WTC11 (cell line): ENCODE data around the gene MAML2.

Source experiments
- CREB1 ChIP-seq: sonication (generic); formaldehyde crosslinking; IDR thresholded peaks from 2 replicates; pipeline ENCODE4 v1.8.0; 2023; ENCODE audit warnings: mild to moderate bottlenecking, missing genetic modification reagents
- CREM ChIP-seq: sonication (generic); formaldehyde crosslinking; IDR thresholded peaks from 2 replicates; pipeline ENCODE4 v1.8.1; 2022; ENCODE audit warnings: mild to moderate bottlenecking, missing genetic modification reagents, moderate library complexity
- NR3C1 ChIP-seq: sonication (generic); formaldehyde crosslinking; conservative IDR thresholded peaks from 2 replicates; pipeline ENCODE4 v1.8.1; 2023; ENCODE audit warnings: low read depth, mild to moderate bottlenecking, missing genetic modification reagents
- ZBTB21 ChIP-seq: sonication (generic); formaldehyde crosslinking; IDR thresholded peaks from 2 replicates; pipeline ENCODE4 v1.8.1; 2023; ENCODE audit warnings: mild to moderate bottlenecking, missing genetic modification reagents, borderline replicate concordance
- ZNF138 ChIP-seq: sonication (generic); formaldehyde crosslinking; conservative IDR thresholded peaks from 2 replicates; pipeline ENCODE4 v1.8.1; 2022; ENCODE audit warnings: mild to moderate bottlenecking, moderate library complexity, missing genetic modification reagents
- TF ChIP-seq, protein P1 (sequence below): fragments of 200-600 bp; IDR thresholded peaks from 2 replicates; pipeline ENCODE4 v1.8.0; 2022; ENCODE audit warnings: antibody characterized with exemption
- TF ChIP-seq, protein P2 (sequence below): sonication (generic); formaldehyde crosslinking; IDR thresholded peaks from 2 replicates; pipeline ENCODE4 v1.8.1; 2023; ENCODE audit warnings: mild to moderate bottlenecking, missing genetic modification reagents, moderate library complexity
- TF ChIP-seq, protein P3 (sequence below): sonication (generic); formaldehyde crosslinking; IDR thresholded peaks from 2 replicates; pipeline ENCODE4 v1.8.0; 2022; ENCODE audit warnings: mild to moderate bottlenecking, missing genetic modification reagents
- TF ChIP-seq, protein P4 (sequence below): sonication (generic); formaldehyde crosslinking; IDR thresholded peaks from 2 replicates; pipeline ENCODE4 v1.8.1; 2023; ENCODE audit warnings: mild to moderate bottlenecking, moderate library complexity, missing genetic modification reagents
- TF ChIP-seq, protein P5 (sequence below): sonication (generic); formaldehyde crosslinking; conservative IDR thresholded peaks from 2 replicates; pipeline ENCODE4 v1.8.1; 2022; ENCODE audit warnings: mild to moderate bottlenecking, missing genetic modification reagents
- TF ChIP-seq, protein P6 (sequence below): sonication (generic); formaldehyde crosslinking; IDR thresholded peaks from 2 replicates; pipeline ENCODE4 v1.8.1; 2023; ENCODE audit warnings: mild to moderate bottlenecking, missing genetic modification reagents, moderate library complexity
- TF ChIP-seq, protein P7 (sequence below): sonication (generic); formaldehyde crosslinking; IDR thresholded peaks from 2 replicates; pipeline ENCODE4 v1.8.1; 2022; ENCODE audit warnings: low read depth, mild to moderate bottlenecking, moderate library complexity, missing genetic modification reagents, borderline replicate concordance

DNA sequence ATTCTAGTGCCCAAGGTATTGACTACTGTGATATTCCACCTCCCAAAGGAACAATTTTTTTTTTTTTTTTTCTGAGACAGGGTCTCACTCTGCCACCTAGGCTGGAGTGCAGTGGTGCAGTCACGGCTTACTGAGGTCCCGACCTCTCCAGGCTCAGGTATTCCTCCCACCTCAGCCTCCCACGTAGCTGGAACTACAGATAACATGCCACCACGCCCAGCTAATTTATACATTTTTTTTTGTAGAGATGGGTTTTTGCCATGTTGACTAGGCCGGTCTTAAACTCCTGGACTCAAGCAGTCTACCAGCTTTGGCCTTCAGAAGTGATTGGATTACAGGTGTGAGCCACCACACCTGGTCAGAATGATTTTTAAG, 33.4 kb downstream of the MAML2 start:
- TF ChIP-seq, protein P1, sequence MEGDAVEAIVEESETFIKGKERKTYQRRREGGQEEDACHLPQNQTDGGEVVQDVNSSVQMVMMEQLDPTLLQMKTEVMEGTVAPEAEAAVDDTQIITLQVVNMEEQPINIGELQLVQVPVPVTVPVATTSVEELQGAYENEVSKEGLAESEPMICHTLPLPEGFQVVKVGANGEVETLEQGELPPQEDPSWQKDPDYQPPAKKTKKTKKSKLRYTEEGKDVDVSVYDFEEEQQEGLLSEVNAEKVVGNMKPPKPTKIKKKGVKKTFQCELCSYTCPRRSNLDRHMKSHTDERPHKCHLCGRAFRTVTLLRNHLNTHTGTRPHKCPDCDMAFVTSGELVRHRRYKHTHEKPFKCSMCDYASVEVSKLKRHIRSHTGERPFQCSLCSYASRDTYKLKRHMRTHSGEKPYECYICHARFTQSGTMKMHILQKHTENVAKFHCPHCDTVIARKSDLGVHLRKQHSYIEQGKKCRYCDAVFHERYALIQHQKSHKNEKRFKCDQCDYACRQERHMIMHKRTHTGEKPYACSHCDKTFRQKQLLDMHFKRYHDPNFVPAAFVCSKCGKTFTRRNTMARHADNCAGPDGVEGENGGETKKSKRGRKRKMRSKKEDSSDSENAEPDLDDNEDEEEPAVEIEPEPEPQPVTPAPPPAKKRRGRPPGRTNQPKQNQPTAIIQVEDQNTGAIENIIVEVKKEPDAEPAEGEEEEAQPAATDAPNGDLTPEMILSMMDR: no peak
- TF ChIP-seq NR3C1 (CRISPR knock-in tag) (no peak), ZNF138 (CRISPR knock-in tag) (no peak), CREB1 (no peak), CREM (CRISPR knock-in tag) (no peak), ZBTB21 (no peak)
- TF ChIP-seq, protein P2, sequence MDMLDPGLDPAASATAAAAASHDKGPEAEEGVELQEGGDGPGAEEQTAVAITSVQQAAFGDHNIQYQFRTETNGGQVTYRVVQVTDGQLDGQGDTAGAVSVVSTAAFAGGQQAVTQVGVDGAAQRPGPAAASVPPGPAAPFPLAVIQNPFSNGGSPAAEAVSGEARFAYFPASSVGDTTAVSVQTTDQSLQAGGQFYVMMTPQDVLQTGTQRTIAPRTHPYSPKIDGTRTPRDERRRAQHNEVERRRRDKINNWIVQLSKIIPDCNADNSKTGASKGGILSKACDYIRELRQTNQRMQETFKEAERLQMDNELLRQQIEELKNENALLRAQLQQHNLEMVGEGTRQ (CRISPR knock-in tag): no peak
- TF ChIP-seq, protein P3, sequence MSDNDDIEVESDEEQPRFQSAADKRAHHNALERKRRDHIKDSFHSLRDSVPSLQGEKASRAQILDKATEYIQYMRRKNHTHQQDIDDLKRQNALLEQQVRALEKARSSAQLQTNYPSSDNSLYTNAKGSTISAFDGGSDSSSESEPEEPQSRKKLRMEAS (CRISPR knock-in tag): no peak
- TF ChIP-seq, protein P4, sequence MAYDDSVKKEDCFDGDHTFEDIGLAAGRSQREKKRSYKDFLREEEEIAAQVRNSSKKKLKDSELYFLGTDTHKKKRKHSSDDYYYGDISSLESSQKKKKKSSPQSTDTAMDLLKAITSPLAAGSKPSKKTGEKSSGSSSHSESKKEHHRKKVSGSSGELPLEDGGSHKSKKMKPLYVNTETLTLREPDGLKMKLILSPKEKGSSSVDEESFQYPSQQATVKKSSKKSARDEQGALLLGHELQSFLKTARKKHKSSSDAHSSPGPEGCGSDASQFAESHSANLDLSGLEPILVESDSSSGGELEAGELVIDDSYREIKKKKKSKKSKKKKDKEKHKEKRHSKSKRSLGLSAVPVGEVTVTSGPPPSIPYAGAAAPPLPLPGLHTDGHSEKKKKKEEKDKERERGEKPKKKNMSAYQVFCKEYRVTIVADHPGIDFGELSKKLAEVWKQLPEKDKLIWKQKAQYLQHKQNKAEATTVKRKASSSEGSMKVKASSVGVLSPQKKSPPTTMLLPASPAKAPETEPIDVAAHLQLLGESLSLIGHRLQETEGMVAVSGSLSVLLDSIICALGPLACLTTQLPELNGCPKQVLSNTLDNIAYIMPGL (CRISPR knock-in tag): no peak
- TF ChIP-seq, protein P5, sequence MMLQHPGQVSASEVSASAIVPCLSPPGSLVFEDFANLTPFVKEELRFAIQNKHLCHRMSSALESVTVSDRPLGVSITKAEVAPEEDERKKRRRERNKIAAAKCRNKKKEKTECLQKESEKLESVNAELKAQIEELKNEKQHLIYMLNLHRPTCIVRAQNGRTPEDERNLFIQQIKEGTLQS (CRISPR knock-in tag): no peak
- TF ChIP-seq, protein P6, sequence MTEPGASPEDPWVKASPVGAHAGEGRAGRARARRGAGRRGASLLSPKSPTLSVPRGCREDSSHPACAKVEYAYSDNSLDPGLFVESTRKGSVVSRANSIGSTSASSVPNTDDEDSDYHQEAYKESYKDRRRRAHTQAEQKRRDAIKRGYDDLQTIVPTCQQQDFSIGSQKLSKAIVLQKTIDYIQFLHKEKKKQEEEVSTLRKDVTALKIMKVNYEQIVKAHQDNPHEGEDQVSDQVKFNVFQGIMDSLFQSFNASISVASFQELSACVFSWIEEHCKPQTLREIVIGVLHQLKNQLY (CRISPR knock-in tag): no peak
- TF ChIP-seq, protein P7, sequence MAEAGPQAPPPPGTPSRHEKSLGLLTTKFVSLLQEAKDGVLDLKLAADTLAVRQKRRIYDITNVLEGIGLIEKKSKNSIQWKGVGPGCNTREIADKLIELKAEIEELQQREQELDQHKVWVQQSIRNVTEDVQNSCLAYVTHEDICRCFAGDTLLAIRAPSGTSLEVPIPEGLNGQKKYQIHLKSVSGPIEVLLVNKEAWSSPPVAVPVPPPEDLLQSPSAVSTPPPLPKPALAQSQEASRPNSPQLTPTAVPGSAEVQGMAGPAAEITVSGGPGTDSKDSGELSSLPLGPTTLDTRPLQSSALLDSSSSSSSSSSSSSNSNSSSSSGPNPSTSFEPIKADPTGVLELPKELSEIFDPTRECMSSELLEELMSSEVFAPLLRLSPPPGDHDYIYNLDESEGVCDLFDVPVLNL (CRISPR knock-in tag): no peak
